ENCODE data around the gene ZNF77.

DNA sequence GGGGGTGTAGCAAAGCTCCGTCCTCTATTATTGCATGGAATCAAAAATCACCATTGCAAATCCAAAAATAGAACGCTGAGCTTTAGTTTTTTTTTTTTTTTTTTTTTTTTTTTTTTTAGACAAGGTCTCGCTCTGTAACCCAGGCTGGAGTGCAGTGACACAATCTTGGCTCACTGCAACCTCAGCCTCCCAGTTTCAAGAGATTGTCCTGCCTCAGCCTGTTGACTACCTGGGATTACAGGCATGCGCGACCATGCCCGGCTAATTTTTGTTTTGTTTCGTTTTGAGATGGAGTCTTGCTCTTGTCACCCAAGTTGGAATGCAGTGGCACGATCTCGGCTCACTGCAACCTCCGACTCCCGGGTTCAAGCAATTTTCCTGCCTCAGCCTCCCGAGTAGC lies 15.3 kb upstream of the ZNF77 start:
- TF ChIP-seq, protein P1, sequence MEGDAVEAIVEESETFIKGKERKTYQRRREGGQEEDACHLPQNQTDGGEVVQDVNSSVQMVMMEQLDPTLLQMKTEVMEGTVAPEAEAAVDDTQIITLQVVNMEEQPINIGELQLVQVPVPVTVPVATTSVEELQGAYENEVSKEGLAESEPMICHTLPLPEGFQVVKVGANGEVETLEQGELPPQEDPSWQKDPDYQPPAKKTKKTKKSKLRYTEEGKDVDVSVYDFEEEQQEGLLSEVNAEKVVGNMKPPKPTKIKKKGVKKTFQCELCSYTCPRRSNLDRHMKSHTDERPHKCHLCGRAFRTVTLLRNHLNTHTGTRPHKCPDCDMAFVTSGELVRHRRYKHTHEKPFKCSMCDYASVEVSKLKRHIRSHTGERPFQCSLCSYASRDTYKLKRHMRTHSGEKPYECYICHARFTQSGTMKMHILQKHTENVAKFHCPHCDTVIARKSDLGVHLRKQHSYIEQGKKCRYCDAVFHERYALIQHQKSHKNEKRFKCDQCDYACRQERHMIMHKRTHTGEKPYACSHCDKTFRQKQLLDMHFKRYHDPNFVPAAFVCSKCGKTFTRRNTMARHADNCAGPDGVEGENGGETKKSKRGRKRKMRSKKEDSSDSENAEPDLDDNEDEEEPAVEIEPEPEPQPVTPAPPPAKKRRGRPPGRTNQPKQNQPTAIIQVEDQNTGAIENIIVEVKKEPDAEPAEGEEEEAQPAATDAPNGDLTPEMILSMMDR (IDR thresholded peaks at IDR 0.05), result no peak
- no peak for TF ChIP-seq POLR2A (IDR thresholded peaks at IDR 0.05)

Data from thyroid gland (tissue), 4 donors.